Measurements from ENCODE around the gene XXYLT1.
A peak's percentile ranks its signal among the peaks of the same experiment; 100 is the strongest.
"Not testable (repeated sequence)": the region's sequence is repeated elsewhere in the genome, so short reads cannot be mapped to it uniquely, and the experiment has no call there.

XXYLT1 gene

GRCh38 chr3:195270817-195271409 lies at the start of gene XXYLT1:
XXYLT1 (minus strand) TSS chr3:195271159; CDS start chr3:195271058, 101 bp downstream.
- DNase-seq = peak; percentile 96

- DNase-seq = no peak
These were observed 48.1 kb upstream of the XXYLT1 start for GRCh38 chr3:195319060-195319459.

- no peak for DNase-seq
These were observed 41.8 kb upstream of the XXYLT1 start for GRCh38 chr3:195312714-195313113.

GRCh38 chr3:195307711-195308110 lies 36.8 kb upstream of the XXYLT1 start:
- no peak for DNase-seq

GRCh38 chr3:195306369-195306768 lies 35.4 kb upstream of the XXYLT1 start:
- DNase-seq = no peak

GRCh38 chr3:195302431-195302830 lies 31.5 kb upstream of the XXYLT1 start:
- DNase-seq = no peak

GRCh38 chr3:195297446-195297845 lies 26.5 kb upstream of the XXYLT1 start:
- no peak for DNase-seq

- no peak for DNase-seq
These were observed 25.7 kb upstream of the XXYLT1 start for GRCh38 chr3:195296662-195297061.

- DNase-seq = no peak
These were observed 20.2 kb upstream of the XXYLT1 start for GRCh38 chr3:195291121-195291520.

GRCh38 chr3:195290643-195291042 lies 19.7 kb upstream of the XXYLT1 start:
- DNase-seq = not testable (repeated sequence)

- no peak for DNase-seq
These were observed 15.3 kb upstream of the XXYLT1 start for GRCh38 chr3:195286115-195286872.

- DNase-seq = no peak
These were observed 14.4 kb upstream of the XXYLT1 start for GRCh38 chr3:195285372-195285771.

GRCh38 chr3:195284842-195285241 lies 13.9 kb upstream of the XXYLT1 start:
- DNase-seq = no peak

- no peak for DNase-seq
These were observed 12.0 kb upstream of the XXYLT1 start for GRCh38 chr3:195282961-195283360.

GRCh38 chr3:195274259-195274966 lies 3.5 kb upstream of the XXYLT1 start:
- DNase-seq = no peak

GRCh38 chr3:195271410-195272243 lies 668 bp upstream of the XXYLT1 start:
- DNase-seq = peak; percentile 96

GRCh38 chr3:195270079-195270816 lies 711 bp downstream of the XXYLT1 start:
- peak; percentile 77 for DNase-seq

GRCh38 chr3:195269375-195270078 lies 1.4 kb downstream of the XXYLT1 start:
- DNase-seq = no peak

- DNase-seq = no peak
These were observed 2.2 kb downstream of the XXYLT1 start for GRCh38 chr3:195268576-195269309.

- no peak for DNase-seq
These were observed 3.9 kb downstream of the XXYLT1 start for GRCh38 chr3:195267096-195267495.

- DNase-seq = no peak
These were observed 4.5 kb downstream of the XXYLT1 start for GRCh38 chr3:195266428-195266827.
